ENCODE measurements around the gene CRIP2. TPM values are rescaled to one million over a fixed set of nuclear protein-coding genes. Genes with fewer than 3 reads are reported as not detected.

CRIP2 gene
- polyA plus RNA-seq, 1 donor from 2014 or later: 214 TPM

DNA sequence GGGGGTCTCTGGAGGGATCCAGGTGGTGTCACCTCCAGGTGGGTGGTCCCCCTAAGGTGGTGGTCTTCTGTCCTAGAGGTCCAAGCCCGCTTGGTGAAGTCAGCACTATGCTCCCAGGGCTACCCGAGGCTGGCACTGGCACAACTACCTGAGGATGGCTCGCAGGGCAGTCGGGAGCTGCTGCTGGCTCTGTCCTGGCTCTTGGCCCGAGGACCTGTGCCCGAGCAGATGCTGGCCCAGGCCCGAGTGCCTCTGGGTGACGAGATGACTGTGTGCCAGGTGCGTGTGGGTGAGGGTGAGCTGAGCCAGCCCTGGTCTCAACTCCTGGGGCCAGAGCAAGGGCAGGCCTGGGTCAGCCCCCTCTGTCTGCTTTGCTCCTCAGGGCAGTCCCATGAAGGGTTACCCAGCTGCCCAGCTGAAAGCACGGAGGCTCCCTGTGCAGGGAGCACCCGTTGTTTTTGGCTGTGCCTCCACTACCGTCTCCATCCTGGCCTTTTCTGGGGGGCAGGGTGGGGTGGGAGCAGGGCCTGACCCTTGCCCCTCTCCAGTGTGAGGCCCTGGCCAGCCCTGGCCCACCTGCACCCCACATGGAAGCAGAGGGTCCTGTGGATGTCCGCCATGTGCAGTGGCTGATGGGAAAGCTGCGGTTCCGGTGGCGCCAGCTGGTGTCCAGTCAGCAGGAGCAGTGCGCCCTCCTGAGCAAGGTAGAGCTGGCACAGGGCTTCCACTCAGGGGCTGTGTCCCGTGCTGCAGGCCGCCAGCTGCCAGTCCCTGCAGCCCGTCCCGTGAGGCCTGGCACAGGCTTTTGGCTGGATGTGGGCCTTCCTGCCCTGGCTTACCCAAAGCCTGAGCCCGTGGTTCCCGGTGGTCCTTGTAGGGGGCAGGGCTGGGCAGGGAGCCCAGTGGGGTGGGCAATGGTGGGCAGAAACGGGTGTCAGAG lies 17.7 kb downstream of the CRIP2 start:
- Histone ChIP-seq H3K27ac (ENCODE audit: low read length) (no peak overlapping the region), H3K4me3 (ENCODE audit: low read length) (peak overlapping the region; percentile 93), H4K20me1 (ENCODE audit: insufficient read depth) (no peaks in the 10 kb centered on the region), H3K9me2 (ENCODE audit: insufficient read depth, low read length) (no peaks in the 10 kb centered on the region), H3K27me3 (ENCODE audit: insufficient read depth, low read depth, low read length) (peaks cover 7% of the 10 kb centered on the region), H3K9me3 (ENCODE audit: low read length) (no peaks in the 10 kb centered on the region), H3K9ac (ENCODE audit: low read length) (no peak overlapping the region), H3K79me2 (replicated peaks; ENCODE audit: insufficient read depth, low read length) (no peaks in the 10 kb centered on the region), H3F3A (ENCODE audit: insufficient read depth, low read length, poor library complexity, severe bottlenecking) (no peaks in the 10 kb centered on the region), H3K4me2 (ENCODE audit: low read length) (no peak overlapping the region), H3K36me3 (ENCODE audit: insufficient read depth, low read length) (no peaks in the 10 kb centered on the region), H2AFZ (ENCODE audit: low read depth, low read length) (no peak overlapping the region)
- TF ChIP-seq EP300 (conservative IDR thresholded peaks at IDR 0.05; ENCODE audit: poor library complexity, severe bottlenecking): no peak

DNA sequence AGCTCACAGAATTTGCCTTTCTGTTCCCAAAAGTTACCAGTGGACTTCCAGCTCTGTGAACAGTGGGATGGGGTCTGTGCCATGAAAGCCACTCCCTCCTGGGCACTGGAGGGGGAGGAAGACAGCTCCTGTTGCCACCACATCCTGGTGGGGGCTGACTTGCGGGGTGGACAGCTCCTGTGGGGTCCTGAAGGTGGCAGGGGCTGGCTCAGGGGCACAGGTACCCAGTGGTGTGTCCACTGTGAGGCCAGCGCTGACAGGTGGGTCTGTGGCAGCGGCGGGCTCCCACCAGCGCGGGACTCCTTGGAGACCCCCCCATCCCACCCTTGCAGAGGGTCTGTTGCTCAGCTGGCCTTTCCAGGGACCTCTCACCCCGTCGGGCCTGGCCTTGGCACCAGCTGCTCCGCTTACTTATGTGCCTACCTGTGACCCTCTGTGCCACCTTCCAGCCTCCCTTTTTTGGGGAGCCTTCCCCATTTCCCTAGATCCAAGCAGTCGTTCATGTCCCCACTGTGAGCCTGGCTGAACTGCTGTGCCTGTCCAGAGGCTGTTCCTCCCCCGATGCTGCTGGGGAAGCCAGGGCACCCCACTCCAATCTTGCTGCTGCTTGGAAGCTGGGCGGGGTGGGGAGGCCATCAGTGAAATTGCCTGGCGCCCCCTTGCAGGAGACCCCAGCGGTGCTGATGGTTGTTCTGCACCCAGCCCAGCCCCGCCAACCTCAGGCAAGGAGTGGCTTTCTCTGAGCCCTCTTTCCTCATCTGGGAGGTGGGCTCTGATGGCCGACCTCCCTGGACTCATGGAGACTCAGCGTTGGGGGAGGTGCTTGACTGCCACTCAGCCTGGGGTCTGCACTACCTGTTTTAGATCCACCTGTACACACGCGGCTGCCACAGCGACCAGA lies 18.6 kb downstream of the CRIP2 start:
- H2AFZ ChIP-seq (ENCODE audit: low read depth, low read length): no peak overlapping the region
- H3K27me3 ChIP-seq (ENCODE audit: insufficient read depth, low read depth, low read length): no peaks in the 10 kb centered on the region
- H3K9ac ChIP-seq (ENCODE audit: low read length): no peak overlapping the region
- no peak for TF ChIP-seq EP300 (conservative IDR thresholded peaks at IDR 0.05; ENCODE audit: poor library complexity, severe bottlenecking)
- TF ChIP-seq, protein P1, sequence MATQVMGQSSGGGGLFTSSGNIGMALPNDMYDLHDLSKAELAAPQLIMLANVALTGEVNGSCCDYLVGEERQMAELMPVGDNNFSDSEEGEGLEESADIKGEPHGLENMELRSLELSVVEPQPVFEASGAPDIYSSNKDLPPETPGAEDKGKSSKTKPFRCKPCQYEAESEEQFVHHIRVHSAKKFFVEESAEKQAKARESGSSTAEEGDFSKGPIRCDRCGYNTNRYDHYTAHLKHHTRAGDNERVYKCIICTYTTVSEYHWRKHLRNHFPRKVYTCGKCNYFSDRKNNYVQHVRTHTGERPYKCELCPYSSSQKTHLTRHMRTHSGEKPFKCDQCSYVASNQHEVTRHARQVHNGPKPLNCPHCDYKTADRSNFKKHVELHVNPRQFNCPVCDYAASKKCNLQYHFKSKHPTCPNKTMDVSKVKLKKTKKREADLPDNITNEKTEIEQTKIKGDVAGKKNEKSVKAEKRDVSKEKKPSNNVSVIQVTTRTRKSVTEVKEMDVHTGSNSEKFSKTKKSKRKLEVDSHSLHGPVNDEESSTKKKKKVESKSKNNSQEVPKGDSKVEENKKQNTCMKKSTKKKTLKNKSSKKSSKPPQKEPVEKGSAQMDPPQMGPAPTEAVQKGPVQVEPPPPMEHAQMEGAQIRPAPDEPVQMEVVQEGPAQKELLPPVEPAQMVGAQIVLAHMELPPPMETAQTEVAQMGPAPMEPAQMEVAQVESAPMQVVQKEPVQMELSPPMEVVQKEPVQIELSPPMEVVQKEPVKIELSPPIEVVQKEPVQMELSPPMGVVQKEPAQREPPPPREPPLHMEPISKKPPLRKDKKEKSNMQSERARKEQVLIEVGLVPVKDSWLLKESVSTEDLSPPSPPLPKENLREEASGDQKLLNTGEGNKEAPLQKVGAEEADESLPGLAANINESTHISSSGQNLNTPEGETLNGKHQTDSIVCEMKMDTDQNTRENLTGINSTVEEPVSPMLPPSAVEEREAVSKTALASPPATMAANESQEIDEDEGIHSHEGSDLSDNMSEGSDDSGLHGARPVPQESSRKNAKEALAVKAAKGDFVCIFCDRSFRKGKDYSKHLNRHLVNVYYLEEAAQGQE (IDR thresholded peaks at IDR 0.05; ENCODE audit: borderline replicate concordance): no peak
- no peak for TF ChIP-seq MXI1 (conservative IDR thresholded peaks at IDR 0.05; ENCODE audit: poor library complexity, severe bottlenecking)
- no peak for TF ChIP-seq TAF1 (IDR thresholded peaks at IDR 0.05; ENCODE audit: low read depth)
- no peak for TF ChIP-seq SMC3 (conservative IDR thresholded peaks at IDR 0.05; ENCODE audit: poor library complexity)
- no peak for TF ChIP-seq POLR2AphosphoS5 (IDR thresholded peaks at IDR 0.05)
- H3K4me2 ChIP-seq (ENCODE audit: low read length): no peak overlapping the region
- H3K79me2 ChIP-seq (replicated peaks; ENCODE audit: insufficient read depth, low read length): no peaks in the 10 kb centered on the region
- no peaks in the 10 kb centered on the region for H3F3A ChIP-seq (ENCODE audit: insufficient read depth, low read length, poor library complexity, severe bottlenecking)
- H4K20me1 ChIP-seq (ENCODE audit: insufficient read depth): no peaks in the 10 kb centered on the region
- no peaks in the 10 kb centered on the region for H3K9me2 ChIP-seq (ENCODE audit: insufficient read depth, low read length)
- no peaks in the 10 kb centered on the region for H3K36me3 ChIP-seq (ENCODE audit: insufficient read depth, low read length)
- H3K27ac ChIP-seq (ENCODE audit: low read length): no peak overlapping the region
- no peaks in the 10 kb centered on the region for H3K9me3 ChIP-seq (ENCODE audit: low read length)
- no peak overlapping the region for H3K4me3 ChIP-seq (ENCODE audit: low read length)

GRCh38 chr14:105493921-105494605 lies 19.4 kb downstream of the CRIP2 start:
- Histone ChIP-seq H3K27me3 (ENCODE audit: insufficient read depth, low read depth, low read length) (no peaks in the 10 kb centered on the region), H3K36me3 (ENCODE audit: insufficient read depth, low read length) (no peaks in the 10 kb centered on the region), H3K4me2 (ENCODE audit: low read length) (no peak overlapping the region), H3K79me2 (replicated peaks; ENCODE audit: insufficient read depth, low read length) (no peaks in the 10 kb centered on the region), H2AFZ (ENCODE audit: low read depth, low read length) (no peak overlapping the region), H3K9me3 (ENCODE audit: low read length) (no peaks in the 10 kb centered on the region), H4K20me1 (ENCODE audit: insufficient read depth) (no peaks in the 10 kb centered on the region), H3K4me3 (ENCODE audit: low read length) (no peak overlapping the region), H3F3A (ENCODE audit: insufficient read depth, low read length, poor library complexity, severe bottlenecking) (no peaks in the 10 kb centered on the region), H3K9ac (ENCODE audit: low read length) (no peak overlapping the region), H3K9me2 (ENCODE audit: insufficient read depth, low read length) (no peaks in the 10 kb centered on the region), H3K27ac (ENCODE audit: low read length) (no peak overlapping the region)
- TF ChIP-seq TAF1 (IDR thresholded peaks at IDR 0.05; ENCODE audit: low read depth) (no peak), EP300 (conservative IDR thresholded peaks at IDR 0.05; ENCODE audit: poor library complexity, severe bottlenecking) (no peak), EZH2 (IDR thresholded peaks at IDR 0.05; ENCODE audit: borderline replicate concordance, insufficient read depth, low read length, poor library complexity, severe bottlenecking) (no peak), POLR2AphosphoS5 (IDR thresholded peaks at IDR 0.05) (no peak), MXI1 (conservative IDR thresholded peaks at IDR 0.05; ENCODE audit: poor library complexity, severe bottlenecking) (no peak), SMC3 (conservative IDR thresholded peaks at IDR 0.05; ENCODE audit: poor library complexity) (no peak)
- TF ChIP-seq, protein P2, sequence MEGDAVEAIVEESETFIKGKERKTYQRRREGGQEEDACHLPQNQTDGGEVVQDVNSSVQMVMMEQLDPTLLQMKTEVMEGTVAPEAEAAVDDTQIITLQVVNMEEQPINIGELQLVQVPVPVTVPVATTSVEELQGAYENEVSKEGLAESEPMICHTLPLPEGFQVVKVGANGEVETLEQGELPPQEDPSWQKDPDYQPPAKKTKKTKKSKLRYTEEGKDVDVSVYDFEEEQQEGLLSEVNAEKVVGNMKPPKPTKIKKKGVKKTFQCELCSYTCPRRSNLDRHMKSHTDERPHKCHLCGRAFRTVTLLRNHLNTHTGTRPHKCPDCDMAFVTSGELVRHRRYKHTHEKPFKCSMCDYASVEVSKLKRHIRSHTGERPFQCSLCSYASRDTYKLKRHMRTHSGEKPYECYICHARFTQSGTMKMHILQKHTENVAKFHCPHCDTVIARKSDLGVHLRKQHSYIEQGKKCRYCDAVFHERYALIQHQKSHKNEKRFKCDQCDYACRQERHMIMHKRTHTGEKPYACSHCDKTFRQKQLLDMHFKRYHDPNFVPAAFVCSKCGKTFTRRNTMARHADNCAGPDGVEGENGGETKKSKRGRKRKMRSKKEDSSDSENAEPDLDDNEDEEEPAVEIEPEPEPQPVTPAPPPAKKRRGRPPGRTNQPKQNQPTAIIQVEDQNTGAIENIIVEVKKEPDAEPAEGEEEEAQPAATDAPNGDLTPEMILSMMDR (IDR thresholded peaks at IDR 0.05; ENCODE audit: poor library complexity, severe bottlenecking): no peak
- TF ChIP-seq, protein P1 (IDR thresholded peaks at IDR 0.05; ENCODE audit: borderline replicate concordance): no peak

All from neural cell (in vitro differentiated cells).